HCT116 (cell line): Measurements from ENCODE around the gene ACER1. TPM values are rescaled to one million over a fixed set of nuclear protein-coding genes. Genes with fewer than 3 reads are reported as not detected.

Source experiments
- ATAC-seq: fragments of 200-7000 bp; cut with Tn5 transposase; 2 replicates; pipeline ENCODE4 v1.9.1; 2020; ENCODE audit warnings: mild to moderate bottlenecking, moderate library complexity
- BruUV-seq: library from RNA; stranded (reverse); fragments of 400-500 nt; replicated peaks from 2 replicates; lab custom pipeline; 2021; lab: Mats Ljungman, UMichigan
- CTCF ChIA-PET: fragments of 300-600 bp; sonication (Branson Sonifier 250); formaldehyde crosslinking; loops from one replicate; lab custom pipeline; 2021; ENCODE audit warnings: antibody characterized with exemption; lab: Charles Lee
- POLR2A ChIA-PET: fragments of 300-600, 350-600 bp; sonication (Branson Sonifier 250); formaldehyde crosslinking; loops from one replicate; lab custom pipeline; 2021; ENCODE audit warnings: antibody characterized with exemption; lab: Charles Lee
- RAD21 ChIA-PET, 2 experiments: fragments of 300-600 bp; sonication (Branson Sonifier 250); formaldehyde crosslinking; loops; one replicate each; lab custom pipeline; 2023; ENCODE audit warnings: low total read pairs in 2 of 2; ENCODE audit not compliant: uncharacterized antibody in 2 of 2, unreplicated experiment in 2 of 2, low non-redundant PET in 1 of 2; lab: Charles Lee
- DNase-seq: peaks from one replicate; pipeline ENCODE4 v3.0.0-alpha.2; 2010; ENCODE audit warnings: low read depth, low spot score
- H2AFZ ChIP-seq: fragments of 200-600 bp; shearing (Covaris generic), sonication (generic); 2 replicates; pipeline ENCODE4 v1.6.1; 2017; ENCODE audit warnings: low read depth, mixed run types, mixed read lengths, antibody characterized with exemption, low read length; ENCODE audit not compliant: poor library complexity, severe bottlenecking
- H3K27ac ChIP-seq: 2 replicates; pipeline ENCODE4 v1.5.1; 2012; ENCODE audit warnings: low read depth, low read length
- H3K27me3 ChIP-seq: fragments of 200-600 bp; sonication (generic); 2 replicates; pipeline ENCODE4 v1.6.1; 2016; ENCODE audit warnings: mixed run types, low read length, mixed read lengths; ENCODE audit not compliant: insufficient read depth
- H3K36me3 ChIP-seq, 2 experiments: fragments of 200-500 bp in 1 of 2; fragments of 200-600 bp in 1 of 2; sonication (Bioruptor generic) in 1 of 2; sonication (generic) in 1 of 2; 2 replicates each; pipeline versions ENCODE4 v1.5.1 to v1.6.1; 2014 to 2016; ENCODE audit warnings: low read length in 2 of 2, inconsistent platforms in 1 of 2, mixed read lengths in 1 of 2, mixed run types in 1 of 2; ENCODE audit not compliant: insufficient read depth in 2 of 2, control insufficient read depth in 1 of 2
- H3K4me1 ChIP-seq, 2 experiments: fragments of 200-600 bp in 1 of 2; sonication (generic) in 1 of 2; 2 replicates each; pipeline versions ENCODE4 v1.5.1 to v1.6.1; 2012 to 2017; ENCODE audit warnings: low read length in 2 of 2, inconsistent platforms in 1 of 2, mild to moderate bottlenecking in 1 of 2, mixed read lengths in 1 of 2, mixed run types in 1 of 2, moderate library complexity in 1 of 2; ENCODE audit not compliant: insufficient read depth in 2 of 2, control insufficient read depth in 1 of 2
- H3K4me2 ChIP-seq: fragments of 200-600 bp; sonication (generic); 2 replicates; pipeline ENCODE4 v1.6.1; 2017; ENCODE audit warnings: mixed run types, low read length, mixed read lengths
- H3K4me3 ChIP-seq, 2 experiments: fragments of 200-600 bp in 1 of 2; sonication (generic) in 1 of 2; replicated peaks in 1 of 2; 2 replicates each; pipeline ENCODE4 v1.5.1; 2011 to 2016; ENCODE audit warnings: low read length in 2 of 2, control low read depth in 1 of 2, low read depth in 1 of 2, mild to moderate bottlenecking in 1 of 2, mixed read lengths in 1 of 2, mixed run types in 1 of 2
- H3K79me2 ChIP-seq: fragments of 200-600 bp; sonication (generic); 2 replicates; pipeline ENCODE4 v1.6.1; 2017; ENCODE audit warnings: mild to moderate bottlenecking, mixed run types, low read length, moderate library complexity, mixed read lengths; ENCODE audit not compliant: insufficient read depth
- H3K9ac ChIP-seq: fragments of 200-600 bp; sonication (generic); 2 replicates; pipeline ENCODE4 v1.6.1; 2016; ENCODE audit warnings: low read length, mixed read lengths
- H3K9me2 ChIP-seq: fragments of 200-600 bp; sonication (generic), shearing (Covaris generic); 2 replicates; pipeline ENCODE4 v1.6.1; 2017; ENCODE audit warnings: mixed run types, mild to moderate bottlenecking, moderate library complexity; ENCODE audit not compliant: insufficient read depth
- H3K9me3 ChIP-seq, 2 experiments: fragments of 200-500 bp in 1 of 2; fragments of 200-600 bp in 1 of 2; sonication (Bioruptor generic) in 1 of 2; sonication (generic) in 1 of 2; 2 replicates each; pipeline ENCODE4 v1.6.1; 2014 to 2017; ENCODE audit warnings: low read length in 2 of 2, mixed read lengths in 2 of 2, inconsistent platforms in 1 of 2, low read depth in 1 of 2, mild to moderate bottlenecking in 1 of 2, mixed run types in 1 of 2, moderate library complexity in 1 of 2; ENCODE audit not compliant: control insufficient read depth in 1 of 2, insufficient read depth in 1 of 2
- H4K20me1 ChIP-seq: fragments of 200-600 bp; sonication (generic), shearing (Covaris generic); 2 replicates; pipeline ENCODE4 v1.6.1; 2017; ENCODE audit warnings: mixed run types, mild to moderate bottlenecking, moderate library complexity; ENCODE audit not compliant: insufficient read depth
- CBX3 ChIP-seq: IDR thresholded peaks from 2 replicates; pipeline ENCODE4 v1.6.1; 2012; ENCODE audit warnings: low read depth
- EZH2 ChIP-seq: fragments of 200-600 bp; sonication (generic); IDR thresholded peaks from 2 replicates; pipeline ENCODE4 v1.6.1; 2017; ENCODE audit warnings: antibody characterized with exemption, mixed run types
- EZH2phosphoT487 ChIP-seq: fragments of 200-600 bp; IDR thresholded peaks from 2 replicates; pipeline ENCODE4 v1.6.1; 2018; ENCODE audit warnings: antibody characterized with exemption, borderline replicate concordance
- SRF ChIP-seq: IDR thresholded peaks from 2 replicates; pipeline ENCODE4 v1.6.1; 2012; ENCODE audit warnings: low read depth
- TCF7L2 ChIP-seq: IDR thresholded peaks from 2 replicates; pipeline ENCODE4 v1.7.0; 2011; ENCODE audit warnings: borderline replicate concordance, inconsistent platforms; ENCODE audit not compliant: insufficient read depth, insufficient read length; ENCODE audit errors: extremely low read depth
- YY1 ChIP-seq: IDR thresholded peaks from 2 replicates; pipeline ENCODE4 v1.6.1; 2011; ENCODE audit warnings: low read length, low read depth, moderate library complexity, mild to moderate bottlenecking; ENCODE audit not compliant: insufficient replicate concordance; ENCODE audit errors: extremely low read depth
- ZFX ChIP-seq: fragments of 450-650 bp; IDR thresholded peaks from 2 replicates; pipeline ENCODE4 v1.6.1; 2017
- ZNF274 ChIP-seq: fragments of 200-500 bp; sonication (Bioruptor generic); IDR thresholded peaks from 2 replicates; pipeline ENCODE4 v1.6.1; 2014; ENCODE audit warnings: mild to moderate bottlenecking, low read depth, low read length, inconsistent platforms
- intact Hi-C: fragments of 100-400 bp; cut with micrococcal nuclease; formaldehyde crosslinking; loops from 2 replicates; pipeline ENCODE4 v1.10.0; 2022
- total RNA-seq: library from RNA; stranded (reverse); gene quantifications from one replicate; pipeline ENCODE4 v1.2.1, GENCODE V29; 2021; ENCODE audit not compliant: unreplicated experiment
- TF ChIP-seq, protein P1 (sequence below): IDR thresholded peaks from 2 replicates; pipeline ENCODE4 v1.6.1; 2011; ENCODE audit warnings: mild to moderate bottlenecking, low read length, moderate library complexity; ENCODE audit not compliant: insufficient replicate concordance; ENCODE audit errors: extremely low read depth
- TF ChIP-seq, protein P2 (sequence below), 3 experiments: fragments of 200-600 bp in 1 of 3; sonication (generic) in 1 of 3; IDR thresholded peaks in 2 of 3; conservative IDR thresholded peaks in 1 of 3; 2 replicates each; pipeline ENCODE4 v1.5.1; 2012 to 2017; ENCODE audit warnings: low read depth in 2 of 3, low read length in 2 of 3, antibody characterized with exemption in 1 of 3, borderline replicate concordance in 1 of 3, control low read depth in 1 of 3, mild to moderate bottlenecking in 1 of 3, mixed read lengths in 1 of 3, mixed run types in 1 of 3, moderate library complexity in 1 of 3; ENCODE audit not compliant: insufficient read depth in 1 of 3

ACER1 gene
- total RNA-seq, 1 experiment from 2014 or later, result not detected

DNA sequence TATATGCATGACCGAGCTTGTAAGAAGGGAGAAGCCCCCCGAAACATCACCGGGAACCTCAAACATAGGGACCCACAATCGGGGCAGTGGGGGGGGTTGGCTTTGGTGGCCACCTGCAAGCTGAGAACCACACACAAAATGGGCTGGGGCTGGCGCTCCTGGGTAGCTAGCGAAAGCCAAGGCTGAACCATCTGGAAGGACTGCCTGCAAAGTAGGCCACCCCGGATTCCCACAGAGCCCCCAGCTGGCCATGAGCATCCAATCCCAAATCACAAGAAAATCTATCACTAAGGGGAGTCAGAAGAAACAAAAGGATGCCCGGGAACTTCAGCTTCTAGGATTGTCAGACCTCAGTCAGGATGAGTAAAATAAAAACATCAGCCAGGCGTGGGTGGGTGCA is 45.1 kb upstream of the ACER1 start:
- ChIA-PET RAD21 (no interaction called here), CTCF (no interaction called here), POLR2A (no interaction called here)
- Histone ChIP-seq H3K36me3 (peaks cover 16 to 20% of the 10 kb centered on the region in 2 experiments; a peak in 2 of 4 replicates), H3K4me1 (peaks cover 5 to 7% of the 10 kb centered on the region in 2 experiments; a peak in 3 of 4 replicates), H3K4me3 (no peak overlapping the region), H3K9me3 (no peaks in the 10 kb centered on the region), H2AFZ (no peak overlapping the region), H3K27me3 (no peaks in the 10 kb centered on the region), H4K20me1 (no peaks in the 10 kb centered on the region), H3K27ac (no peak overlapping the region), H3K79me2 (no peaks in the 10 kb centered on the region), H3K9ac (no peak overlapping the region), H3K9me2 (no peaks in the 10 kb centered on the region), H3K4me2 (no peak overlapping the region)
- intact Hi-C loops, result no loop called here
- BruUV-seq, result no TSS peak
- DNase-seq, result no peak
- no peak for ATAC-seq
- TF ChIP-seq SRF (no peak), EZH2 (no peak), TCF7L2 (no peak), ZFX (no peak), EZH2phosphoT487 (no peak), ZNF274 (no peak), CBX3 (no peak)
- TF ChIP-seq, protein P1, sequence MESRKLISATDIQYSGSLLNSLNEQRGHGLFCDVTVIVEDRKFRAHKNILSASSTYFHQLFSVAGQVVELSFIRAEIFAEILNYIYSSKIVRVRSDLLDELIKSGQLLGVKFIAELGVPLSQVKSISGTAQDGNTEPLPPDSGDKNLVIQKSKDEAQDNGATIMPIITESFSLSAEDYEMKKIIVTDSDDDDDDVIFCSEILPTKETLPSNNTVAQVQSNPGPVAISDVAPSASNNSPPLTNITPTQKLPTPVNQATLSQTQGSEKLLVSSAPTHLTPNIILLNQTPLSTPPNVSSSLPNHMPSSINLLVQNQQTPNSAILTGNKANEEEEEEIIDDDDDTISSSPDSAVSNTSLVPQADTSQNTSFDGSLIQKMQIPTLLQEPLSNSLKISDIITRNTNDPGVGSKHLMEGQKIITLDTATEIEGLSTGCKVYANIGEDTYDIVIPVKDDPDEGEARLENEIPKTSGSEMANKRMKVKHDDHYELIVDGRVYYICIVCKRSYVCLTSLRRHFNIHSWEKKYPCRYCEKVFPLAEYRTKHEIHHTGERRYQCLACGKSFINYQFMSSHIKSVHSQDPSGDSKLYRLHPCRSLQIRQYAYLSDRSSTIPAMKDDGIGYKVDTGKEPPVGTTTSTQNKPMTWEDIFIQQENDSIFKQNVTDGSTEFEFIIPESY, result no peak

DNA sequence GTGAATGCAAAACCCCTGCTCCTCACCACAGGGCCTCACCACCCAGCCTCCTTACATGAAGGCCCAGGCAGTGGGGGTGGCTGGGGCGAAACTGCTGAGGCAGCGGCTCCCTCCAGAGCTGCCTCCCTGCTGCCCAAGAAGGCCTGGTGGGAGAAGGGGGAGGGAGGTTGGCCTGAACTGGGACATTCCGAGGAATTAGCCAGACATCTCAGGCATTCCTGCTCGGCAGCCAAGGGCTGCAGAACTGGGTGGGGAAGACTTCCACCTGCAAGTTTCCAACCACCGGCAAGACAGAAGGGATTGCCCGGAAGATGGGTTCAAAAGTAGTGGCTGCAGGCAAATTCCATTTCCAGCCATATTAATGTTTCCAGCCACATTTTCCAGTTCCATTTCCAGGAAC is 44.6 kb upstream of the ACER1 start:
- Histone ChIP-seq H3K36me3 (peaks cover 13 to 15% of the 10 kb centered on the region in 2 experiments; a peak in 2 of 4 replicates), H3K9me3 (no peaks in the 10 kb centered on the region), H3K27me3 (no peaks in the 10 kb centered on the region), H2AFZ (no peak overlapping the region), H4K20me1 (no peaks in the 10 kb centered on the region), H3K79me2 (no peaks in the 10 kb centered on the region), H3K4me3 (no peak overlapping the region), H3K9ac (no peak overlapping the region), H3K9me2 (no peaks in the 10 kb centered on the region), H3K27ac (no peak overlapping the region), H3K4me1 (peaks cover 5 to 8% of the 10 kb centered on the region in 2 experiments; a peak in 3 of 4 replicates), H3K4me2 (no peak overlapping the region)
- intact Hi-C loops, result no loop called here
- no TSS peak for BruUV-seq
- no peak for TF ChIP-seq YY1
- TF ChIP-seq, protein P2, sequence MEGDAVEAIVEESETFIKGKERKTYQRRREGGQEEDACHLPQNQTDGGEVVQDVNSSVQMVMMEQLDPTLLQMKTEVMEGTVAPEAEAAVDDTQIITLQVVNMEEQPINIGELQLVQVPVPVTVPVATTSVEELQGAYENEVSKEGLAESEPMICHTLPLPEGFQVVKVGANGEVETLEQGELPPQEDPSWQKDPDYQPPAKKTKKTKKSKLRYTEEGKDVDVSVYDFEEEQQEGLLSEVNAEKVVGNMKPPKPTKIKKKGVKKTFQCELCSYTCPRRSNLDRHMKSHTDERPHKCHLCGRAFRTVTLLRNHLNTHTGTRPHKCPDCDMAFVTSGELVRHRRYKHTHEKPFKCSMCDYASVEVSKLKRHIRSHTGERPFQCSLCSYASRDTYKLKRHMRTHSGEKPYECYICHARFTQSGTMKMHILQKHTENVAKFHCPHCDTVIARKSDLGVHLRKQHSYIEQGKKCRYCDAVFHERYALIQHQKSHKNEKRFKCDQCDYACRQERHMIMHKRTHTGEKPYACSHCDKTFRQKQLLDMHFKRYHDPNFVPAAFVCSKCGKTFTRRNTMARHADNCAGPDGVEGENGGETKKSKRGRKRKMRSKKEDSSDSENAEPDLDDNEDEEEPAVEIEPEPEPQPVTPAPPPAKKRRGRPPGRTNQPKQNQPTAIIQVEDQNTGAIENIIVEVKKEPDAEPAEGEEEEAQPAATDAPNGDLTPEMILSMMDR (IDR thresholded peaks at IDR 0.05 in 2 of 3, conservative IDR thresholded peaks at IDR 0.05 in 1 of 3; ENCODE audit: borderline replicate concordance in 1 of 3, insufficient read depth in 1 of 3, low read depth in 2 of 3, low read length in 2 of 3), result no peak
- no peak for ATAC-seq
- RAD21 ChIA-PET, result no interaction called here
- POLR2A ChIA-PET, result no interaction called here
- no peak for DNase-seq
- CTCF ChIA-PET, result no interaction called here
